HG02970 (cell line): ENCODE measurements around the gene PKD1L1.
"Not testable (repeated sequence)": the region's sequence is repeated elsewhere in the genome, so short reads cannot be mapped to it uniquely, and the experiment has no call there.

ENCODE experiments used
- ATAC-seq: cut with Tn5 transposase; IDR thresholded peaks from one replicate; pipeline ENCODE4 v1.9.1; 2021; ENCODE audit warnings: mild to moderate bottlenecking, moderate library complexity, moderate number of reproducible peaks; ENCODE audit not compliant: unreplicated experiment, low FRiP score

The PKD1L1 gene

DNA sequence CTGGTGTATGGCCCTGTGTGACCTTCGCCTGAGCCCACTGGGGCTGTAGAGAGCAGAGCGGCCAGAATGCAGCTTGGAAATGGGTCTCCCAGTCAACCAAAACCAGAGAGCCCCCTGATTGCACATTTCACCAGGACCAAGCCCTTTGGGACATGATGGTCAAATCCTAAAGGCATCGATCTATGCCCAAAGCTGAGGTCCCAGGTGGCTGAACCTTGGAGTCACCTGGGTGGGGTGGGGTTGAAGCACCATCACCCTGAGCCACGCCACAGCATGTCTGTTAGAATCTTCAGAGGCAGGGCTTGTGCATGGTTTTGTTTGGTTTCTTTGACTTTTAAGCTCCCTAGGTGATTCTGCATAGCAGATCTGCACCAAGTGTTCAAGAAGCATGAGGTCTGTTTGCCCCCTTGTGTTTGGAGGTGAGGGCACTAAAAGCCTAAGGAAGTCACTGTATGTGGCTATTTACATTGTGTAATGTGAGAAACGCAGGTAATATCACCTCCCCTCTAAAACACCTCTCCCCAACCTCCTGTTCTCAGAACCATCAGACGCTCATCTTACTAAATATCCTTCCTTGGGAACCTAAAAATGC is 9.6 kb downstream of the PKD1L1 start:
- ATAC-seq: no peak

DNA sequence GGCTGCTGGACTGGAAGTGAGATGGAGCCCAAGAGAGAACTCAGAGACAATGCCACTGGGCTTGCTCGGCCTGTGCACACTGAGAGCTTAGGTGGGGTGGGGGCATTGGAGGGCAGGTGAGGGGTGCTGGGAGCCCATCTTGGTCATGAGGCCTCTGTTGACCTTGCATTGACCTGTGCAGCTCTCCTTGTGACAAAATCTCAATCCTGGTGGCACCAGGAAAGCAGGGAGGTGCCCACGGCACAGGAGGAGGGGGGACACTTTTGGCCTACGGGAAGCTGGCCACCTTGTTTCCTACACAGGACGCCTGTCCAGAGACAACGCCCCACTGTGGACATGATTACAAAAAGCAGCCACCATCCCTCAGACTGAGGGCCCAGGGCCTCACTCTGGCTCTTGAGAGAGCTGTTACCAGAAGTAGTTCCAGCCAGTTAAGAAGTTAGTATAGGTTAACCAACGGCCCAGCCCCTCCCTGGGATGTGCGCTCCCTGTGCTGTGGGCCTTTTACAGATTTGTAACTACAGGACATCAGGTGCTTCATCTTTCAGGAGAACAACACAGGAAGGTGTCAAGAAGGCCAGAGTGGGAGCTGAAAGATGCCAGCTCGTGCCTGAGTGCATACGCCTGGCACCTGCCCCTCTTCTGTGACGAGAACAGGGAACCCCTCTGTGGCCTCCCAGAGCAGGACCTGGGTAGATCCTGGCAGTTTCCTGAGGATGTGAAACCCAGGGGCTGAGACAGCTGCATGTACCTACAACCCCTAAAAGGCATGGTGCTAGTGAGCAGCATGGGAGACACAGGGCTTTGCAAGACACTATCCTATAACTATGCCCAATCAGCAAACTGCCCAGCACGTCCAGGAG is 10.3 kb downstream of the PKD1L1 start:
- peak; percentile 34 for ATAC-seq

DNA sequence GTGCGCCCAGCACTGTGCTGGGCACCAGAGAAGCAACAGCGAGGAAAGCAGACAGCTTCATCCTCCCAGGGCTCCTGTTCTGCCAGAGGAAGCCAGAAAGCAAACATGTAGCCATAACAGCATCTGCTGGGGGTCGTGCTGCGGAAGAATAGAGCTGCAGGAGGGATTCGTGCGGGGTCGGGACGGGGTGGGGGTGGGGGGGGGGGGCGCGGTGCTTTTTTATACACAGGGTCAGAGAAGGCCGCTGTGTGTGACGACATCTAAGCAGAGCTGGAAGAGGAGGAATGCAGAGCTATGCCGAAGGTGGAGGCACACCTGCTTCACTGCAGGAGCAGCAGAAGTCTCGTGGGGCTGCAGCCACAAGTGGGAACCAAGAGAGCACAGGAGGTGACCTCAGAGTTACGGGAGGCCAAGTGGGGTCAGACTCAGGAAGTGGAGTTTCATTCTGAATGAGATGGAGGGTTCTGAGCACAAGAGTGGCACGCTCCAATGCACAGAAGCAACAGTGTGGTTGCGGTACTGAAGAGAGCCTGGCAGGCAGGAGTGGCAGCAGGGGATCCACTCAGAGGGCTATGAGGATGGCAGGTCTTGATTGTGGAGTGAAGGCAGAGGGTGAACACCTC is 11.1 kb downstream of the PKD1L1 start:
- ATAC-seq: peak; percentile 98

DNA sequence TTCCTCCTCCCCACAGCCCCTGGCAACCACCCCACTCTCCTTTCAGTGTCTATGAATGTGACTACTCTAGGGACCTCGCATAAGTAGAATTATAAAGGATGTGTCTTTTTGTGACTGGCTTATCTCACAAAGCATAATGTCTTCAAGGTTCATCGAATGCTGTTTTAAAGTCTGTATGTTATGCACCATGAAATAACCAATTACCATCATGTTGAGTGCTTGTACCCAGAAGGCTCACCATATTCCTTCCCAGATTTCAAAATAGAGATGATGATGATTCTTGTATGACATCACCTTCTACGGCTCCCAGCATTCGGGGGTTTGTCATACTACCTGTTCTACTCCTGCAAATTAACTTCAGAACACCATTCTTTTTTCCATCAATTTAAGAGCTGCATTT is 11.9 kb downstream of the PKD1L1 start:
- no peak for ATAC-seq

DNA sequence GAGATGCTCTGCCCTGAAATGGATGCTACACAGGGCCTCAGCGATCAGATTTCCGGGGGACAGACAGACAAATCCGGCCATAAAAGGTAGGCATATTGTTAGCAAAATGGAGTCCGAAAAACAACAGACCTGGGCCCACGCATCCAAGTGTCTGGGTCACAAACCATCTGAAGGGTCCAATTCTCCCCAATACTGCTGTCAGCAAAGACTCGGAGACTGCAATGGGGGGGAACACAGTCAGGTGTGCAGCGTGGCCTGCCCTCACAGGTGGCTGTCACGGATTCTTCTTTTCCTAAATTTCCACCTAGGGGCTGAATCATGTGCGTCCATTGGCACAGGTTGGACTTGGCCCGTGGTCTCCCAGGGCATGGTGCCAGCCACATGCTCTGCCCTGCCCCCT is 12.9 kb downstream of the PKD1L1 start:
- ATAC-seq: no peak

DNA sequence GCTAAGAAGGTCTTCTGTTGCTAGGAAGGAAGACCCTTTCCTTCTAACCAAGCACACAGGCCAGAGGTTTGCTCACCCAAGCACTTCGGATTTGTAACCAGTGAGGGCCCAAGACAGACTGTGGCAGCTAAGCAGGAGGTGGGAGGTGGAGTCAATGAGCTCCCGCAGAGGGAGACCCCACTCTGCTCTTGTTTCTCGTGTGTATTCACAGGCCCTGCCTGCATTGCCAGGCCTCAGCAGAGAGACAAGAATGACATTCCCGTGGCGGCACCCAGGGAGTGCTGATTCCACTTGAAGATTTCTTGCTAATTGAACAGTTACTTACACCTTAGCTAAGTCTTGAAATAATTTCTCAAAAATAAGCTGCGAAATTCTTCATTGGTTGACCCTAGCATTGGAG is 13.4 kb downstream of the PKD1L1 start:
- no peak for ATAC-seq

DNA sequence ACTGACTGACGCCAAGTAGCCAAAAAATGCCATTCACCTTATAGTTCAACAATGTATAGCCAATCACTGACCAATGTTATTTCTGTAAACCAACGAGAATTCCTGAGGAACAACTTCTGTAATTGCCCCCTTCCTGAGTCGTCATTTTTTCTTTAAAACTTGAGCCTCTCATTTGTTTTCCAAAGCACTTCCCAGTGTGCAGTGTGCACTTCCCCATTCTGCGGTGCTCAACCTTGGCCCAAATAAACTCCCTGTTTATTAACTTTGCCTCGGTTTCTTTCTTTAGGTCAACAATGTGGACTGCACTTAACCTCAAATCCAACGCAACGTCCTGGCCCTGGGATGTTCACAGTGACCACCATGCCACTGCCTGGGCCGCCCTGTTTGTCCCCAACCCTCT is 15.1 kb downstream of the PKD1L1 start:
- no peak for ATAC-seq

DNA sequence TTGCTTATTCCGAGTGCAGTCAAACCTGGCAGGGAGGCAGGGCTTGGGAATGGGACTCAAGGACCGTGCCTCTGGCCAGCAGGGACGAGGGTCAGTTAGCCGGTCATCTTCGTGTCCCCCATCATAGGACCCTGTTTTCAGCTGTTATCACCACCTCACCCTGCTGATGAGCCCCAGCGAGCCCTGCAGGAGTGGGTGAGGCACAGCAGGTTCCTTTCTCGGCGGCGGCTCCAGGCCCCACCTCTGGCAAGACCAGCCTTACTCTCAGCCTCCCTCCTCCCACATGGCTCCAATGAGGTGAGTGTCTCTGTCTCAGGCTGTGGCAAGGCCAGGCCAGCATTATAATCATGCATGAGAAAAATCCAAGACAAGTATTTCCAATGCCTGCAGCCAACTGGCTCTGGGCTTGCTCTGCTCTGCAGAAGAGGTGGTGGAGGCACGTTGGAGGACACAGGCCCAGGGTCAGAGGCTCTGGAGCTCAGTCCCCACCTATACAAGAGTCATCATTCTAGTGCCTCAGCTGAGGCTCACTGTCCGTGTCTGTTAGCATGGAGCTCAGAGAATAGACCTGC is 15.7 kb downstream of the PKD1L1 start:
- no peak for ATAC-seq

DNA sequence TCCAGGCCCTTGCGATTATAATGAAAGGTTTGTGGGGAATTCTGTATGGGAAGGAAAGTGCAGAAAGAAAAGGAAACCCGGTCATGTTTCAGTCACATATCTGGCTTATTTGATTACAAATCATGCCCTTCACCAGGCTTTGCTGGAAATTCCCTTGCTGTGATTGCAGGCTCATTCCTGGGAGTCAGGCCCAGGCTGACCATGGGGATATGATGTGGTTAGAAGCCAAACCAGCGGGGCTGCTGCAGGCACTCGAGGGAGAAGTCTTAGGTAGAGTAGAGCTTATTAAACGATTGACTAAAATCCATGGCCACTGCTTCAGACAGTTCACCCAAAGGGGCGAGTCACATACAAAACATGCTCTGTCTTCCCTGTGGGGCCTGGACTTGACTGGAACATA is 16.2 kb downstream of the PKD1L1 start:
- ATAC-seq: no peak

DNA sequence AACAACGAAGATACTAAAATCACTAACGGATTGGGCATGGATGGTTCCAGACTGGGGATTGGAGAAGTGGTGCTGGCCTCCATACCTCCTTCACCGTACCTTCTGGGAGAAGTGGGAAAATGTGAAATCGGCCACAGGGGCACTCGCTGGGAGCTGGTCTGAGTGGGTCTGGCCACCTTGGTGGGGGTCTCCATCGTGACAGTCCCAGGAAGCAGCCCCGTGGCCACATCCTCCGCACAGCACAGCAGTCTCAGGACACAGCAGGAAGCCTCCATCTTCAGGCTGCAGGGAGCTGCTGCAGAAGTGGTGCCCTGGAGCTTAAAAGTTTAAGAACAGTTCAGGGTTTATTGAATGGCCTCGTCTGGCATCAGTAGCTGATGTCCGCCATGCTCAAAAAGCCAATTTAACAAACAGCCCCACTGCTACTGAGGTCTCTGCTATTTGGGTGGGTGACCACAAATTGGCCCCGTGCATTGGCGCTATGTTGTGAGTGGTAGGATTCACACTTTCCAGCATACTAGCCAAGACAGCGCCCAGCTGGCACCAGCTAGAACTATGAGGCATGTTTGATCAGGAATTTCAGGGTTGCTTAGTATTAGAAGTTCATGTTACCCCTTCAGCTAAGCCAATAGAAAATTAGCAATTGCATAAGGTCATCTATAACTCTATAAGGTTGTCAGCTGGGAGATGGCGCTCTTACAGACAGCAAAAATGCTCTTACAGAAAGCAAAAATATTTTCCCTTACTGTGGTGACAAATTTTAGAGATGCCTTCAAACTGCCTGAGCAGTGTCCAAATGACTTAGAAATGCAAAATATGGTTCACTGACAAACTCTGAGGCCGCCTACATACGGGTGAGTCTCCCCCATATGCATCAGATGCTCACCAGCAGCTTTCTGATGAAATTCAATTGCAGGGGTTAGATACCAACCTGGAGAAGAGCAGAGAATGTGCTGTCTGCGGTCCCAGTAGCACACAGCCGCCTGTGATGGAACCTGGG is 17.0 kb downstream of the PKD1L1 start:
- ATAC-seq: no peak

DNA sequence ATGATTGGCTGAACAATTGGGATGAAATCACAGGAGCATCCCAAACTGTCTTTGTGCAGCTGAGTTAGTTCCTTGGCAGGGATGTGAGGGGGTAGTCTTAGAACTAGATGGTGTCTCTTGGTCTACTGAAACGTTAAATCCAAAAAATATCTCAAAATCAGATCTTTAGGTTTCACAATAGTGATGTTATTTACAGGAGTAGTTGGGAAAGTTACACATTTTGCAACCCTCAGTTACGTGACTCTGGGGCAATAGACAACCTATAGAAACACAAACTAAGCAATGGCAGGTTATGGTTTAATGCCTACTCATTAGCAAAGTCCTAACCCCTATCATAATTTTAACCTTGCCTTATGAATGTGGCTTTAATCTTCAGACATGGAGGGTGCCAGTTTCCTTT is 24.0 kb downstream of the PKD1L1 start:
- ATAC-seq: no peak

DNA sequence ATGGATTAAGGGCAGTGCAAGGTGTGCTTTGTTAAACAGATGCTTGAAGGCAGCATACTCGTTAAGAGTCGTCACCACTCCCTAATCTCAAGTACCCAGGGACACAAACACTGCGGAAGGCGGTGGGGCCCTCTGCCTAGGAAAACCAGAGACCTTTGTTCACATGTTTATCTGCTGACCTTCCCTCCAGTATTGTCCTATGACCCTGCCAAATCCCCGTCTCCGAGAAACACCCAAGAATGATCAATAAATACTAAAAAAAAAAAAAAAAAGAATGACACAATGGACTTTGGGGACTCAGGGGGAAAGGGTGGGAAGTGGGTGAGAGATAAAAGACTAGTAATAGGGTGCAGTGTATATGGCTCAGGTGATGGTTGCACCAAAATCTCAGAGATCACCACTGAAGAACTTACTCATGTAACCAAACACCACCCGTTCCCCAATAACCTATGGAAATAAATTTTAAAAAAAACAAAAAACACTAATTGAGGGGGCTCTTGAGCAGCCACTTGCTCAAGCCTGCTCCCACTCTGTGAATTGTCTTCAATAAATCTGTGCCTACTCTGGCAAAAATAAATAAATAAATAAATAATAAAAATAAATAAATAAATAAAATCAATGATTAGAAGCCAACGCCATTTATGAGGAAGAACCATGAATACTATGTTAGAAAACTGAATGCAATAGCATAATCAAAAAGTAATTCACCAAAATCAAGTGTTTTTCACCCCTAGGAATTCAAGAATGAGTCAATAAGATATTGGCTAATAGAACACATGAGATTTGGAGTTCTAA is 25.0 kb downstream of the PKD1L1 start:
- ATAC-seq: not testable (repeated sequence)

DNA sequence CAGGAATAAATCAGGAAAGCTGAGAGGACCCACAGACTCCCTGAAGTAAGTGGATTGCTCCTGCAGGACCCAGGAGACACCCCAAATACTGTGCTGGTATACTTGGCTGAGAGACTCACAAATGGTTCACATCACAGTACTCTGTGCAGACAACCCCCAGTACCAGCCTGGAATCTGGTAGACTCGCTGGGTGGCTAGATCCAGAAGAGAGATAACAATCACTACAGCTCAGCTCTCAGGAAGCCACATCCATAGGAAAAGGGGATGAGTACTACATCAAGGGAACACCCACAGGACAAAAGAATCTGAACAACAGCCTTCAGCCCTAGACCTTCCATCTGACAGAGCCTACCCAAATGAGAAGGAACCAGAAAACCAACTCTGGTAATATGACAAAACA is 31.8 kb downstream of the PKD1L1 start:
- ATAC-seq: not testable (repeated sequence)

DNA sequence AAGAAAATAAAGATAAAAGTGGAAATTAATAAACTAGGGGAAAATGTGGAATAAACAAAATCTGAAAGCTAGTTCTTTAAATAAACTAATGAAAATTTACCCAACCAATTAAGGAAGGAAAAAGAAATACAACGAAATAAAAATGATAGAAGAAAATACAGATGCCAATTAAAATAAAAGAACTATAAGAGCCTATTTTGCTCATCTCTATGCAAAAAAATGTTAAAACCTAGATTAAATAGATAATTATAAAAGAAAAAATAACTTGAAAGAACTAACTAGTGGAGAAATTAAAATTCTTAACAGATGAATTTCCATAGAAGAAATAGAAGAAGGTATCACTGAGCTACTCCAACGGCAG is 32.7 kb downstream of the PKD1L1 start:
- no peak for ATAC-seq

DNA sequence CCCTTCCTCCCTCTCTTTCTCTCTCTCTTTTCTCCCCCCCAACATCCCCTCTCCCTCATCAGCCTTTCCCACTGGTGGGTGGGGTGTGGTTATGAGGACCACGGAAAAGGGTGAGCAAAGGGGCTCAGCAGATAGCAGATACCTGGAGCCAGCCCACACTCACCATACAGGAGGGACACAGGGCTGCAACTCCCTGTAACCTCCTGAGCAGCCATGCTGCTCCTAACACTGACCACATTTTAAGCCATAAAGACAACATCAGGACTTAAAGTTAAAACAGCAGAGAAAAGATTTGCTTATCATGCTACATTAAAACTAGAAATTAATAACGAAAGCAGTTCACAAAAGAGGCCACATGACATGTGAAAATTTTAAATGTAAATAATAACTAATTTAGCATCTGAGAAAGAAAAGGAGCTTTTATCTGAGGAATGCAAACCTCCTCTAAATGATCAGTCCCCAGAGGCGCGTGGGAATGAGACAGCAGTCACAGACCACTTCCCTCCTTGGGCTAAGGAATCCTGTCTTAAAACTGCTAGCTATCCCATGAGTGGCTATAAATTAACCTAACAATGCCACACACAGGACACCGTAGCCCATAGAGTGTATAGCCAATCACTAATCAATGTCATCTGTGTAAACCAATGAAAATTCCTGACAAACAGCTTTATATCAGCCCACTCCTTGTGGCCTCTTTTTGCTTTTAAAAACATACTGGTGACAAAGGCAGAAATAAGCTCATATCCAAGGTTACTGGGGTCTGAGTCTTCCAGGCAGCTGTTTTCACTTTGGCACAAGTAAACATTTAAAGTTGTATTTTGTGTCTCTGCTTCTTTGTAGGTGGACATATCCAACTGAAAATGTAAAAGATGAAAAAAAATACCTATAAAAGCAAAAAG is 33.3 kb downstream of the PKD1L1 start:
- ATAC-seq: no peak

DNA sequence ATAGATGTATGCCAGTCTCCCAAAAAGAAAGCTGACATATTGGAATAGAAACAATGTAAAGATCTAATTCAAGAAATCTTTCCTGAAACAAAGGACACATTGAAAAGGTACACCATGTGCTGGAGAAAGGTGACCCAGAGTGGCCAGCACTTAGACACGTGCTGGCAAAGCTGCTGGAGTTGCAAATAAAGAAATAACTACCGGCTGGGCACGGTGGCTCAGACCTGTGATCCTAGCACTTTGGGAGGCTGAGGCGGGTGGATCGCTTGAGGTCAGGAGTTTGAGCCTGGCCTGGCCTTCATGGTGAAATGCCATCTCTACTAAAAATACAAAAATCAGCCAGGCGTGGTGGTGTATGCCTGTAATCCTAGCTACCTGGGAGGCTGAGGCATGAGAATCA is 35.9 kb downstream of the PKD1L1 start:
- no peak for ATAC-seq

DNA sequence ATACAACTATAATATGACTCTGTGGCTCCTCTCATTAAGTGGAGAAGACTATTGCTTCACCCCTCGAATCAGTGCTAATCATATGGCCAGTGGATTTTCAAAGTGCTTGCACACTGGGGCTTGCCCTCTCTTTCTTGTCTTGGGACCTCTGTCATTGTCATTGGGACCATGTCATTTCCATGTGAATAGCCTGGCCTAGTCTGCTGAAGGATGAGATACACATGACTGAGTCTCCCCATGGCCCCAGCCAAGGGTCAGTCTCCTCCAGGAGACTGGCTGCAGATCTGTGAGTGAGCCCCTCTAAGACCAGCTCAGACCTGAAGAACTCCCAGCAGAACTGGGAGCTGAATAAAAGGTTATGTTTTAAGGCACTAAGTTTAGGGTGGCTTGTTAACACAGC is 39.5 kb downstream of the PKD1L1 start:
- no peak for ATAC-seq

DNA sequence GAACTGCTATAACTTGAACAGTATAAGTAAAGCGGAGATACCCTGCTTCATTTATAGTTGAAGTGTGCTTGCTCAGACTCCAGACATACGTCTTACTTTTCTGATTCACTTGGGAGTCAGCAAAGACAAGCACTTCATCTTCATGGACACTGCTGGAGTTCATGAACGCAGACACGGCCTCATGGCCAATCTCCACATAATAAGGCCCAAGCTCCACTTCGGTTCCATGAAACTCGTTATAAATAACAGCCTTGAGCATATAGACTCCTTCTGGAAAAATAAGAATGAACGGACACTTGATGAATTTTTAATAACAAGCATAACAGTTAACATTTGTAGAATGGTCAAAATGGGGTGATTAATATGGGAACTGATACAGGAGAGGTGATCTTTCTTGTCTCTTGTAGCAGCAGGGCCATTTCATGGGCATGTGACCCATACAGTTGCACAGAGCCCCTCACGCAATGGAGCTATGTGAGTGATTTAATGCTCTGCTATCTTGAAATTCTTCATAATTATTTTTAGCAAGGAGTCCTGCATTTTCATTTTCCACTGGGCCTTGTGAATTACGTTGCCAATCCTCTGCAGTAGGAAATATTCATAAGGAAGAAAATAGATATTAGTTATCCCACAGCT is 40.2 kb downstream of the PKD1L1 start:
- ATAC-seq: no peak
